Keratinocyte (primary cell): ENCODE results near the gene SCGB1A1. TPM values are rescaled to one million over a fixed set of nuclear protein-coding genes. Genes with fewer than 3 reads are reported as not detected.

Experiments
- DNase-seq: peaks from one replicate; pipeline ENCODE4 v3.0.0-alpha.2; 2011; ENCODE audit warnings: low read depth, missing footprints, low spot score
- FAIRE-seq: peaks from 2 replicates; lab custom pipeline; 2011; peaks lifted over from hg19 to GRCh38; lab: Jason Lieb, UNC
- H2AFZ ChIP-seq: 2 replicates; pipeline ENCODE4 v1.6.0; 2012; ENCODE audit warnings: low read length, control low read depth, inconsistent platforms; ENCODE audit not compliant: control insufficient read depth
- H3K27ac ChIP-seq: 2 replicates; pipeline ENCODE4 v1.5.1; 2011; ENCODE audit warnings: low read length; ENCODE audit not compliant: control insufficient read depth, insufficient read depth
- H3K27me3 ChIP-seq: 3 replicates; pipeline ENCODE4 v1.6.0; 2011; ENCODE audit warnings: low read length; ENCODE audit not compliant: control insufficient read depth, insufficient read depth; ENCODE audit errors: extremely low read depth
- H3K36me3 ChIP-seq, 2 experiments: 2 replicates in 1 of 2; 3 replicates in 1 of 2; pipeline ENCODE4 v1.5.1; 2011; ENCODE audit warnings: low read length in 2 of 2, mild to moderate bottlenecking in 1 of 2; ENCODE audit not compliant: control insufficient read depth in 2 of 2, insufficient read depth in 2 of 2; ENCODE audit errors: extremely low read depth in 1 of 2
- H3K4me1 ChIP-seq: 3 replicates; pipeline ENCODE4 v1.5.1; 2011; ENCODE audit warnings: low read length; ENCODE audit not compliant: control insufficient read depth, insufficient read depth; ENCODE audit errors: extremely low read depth
- H3K4me2 ChIP-seq: 3 replicates; pipeline ENCODE4 v1.6.0; 2011; ENCODE audit warnings: low read depth, low read length; ENCODE audit not compliant: control insufficient read depth, insufficient read depth; ENCODE audit errors: extremely low read depth
- H3K4me3 ChIP-seq, 3 experiments: fragments of 200-600 bp in 1 of 3; sonication (generic) in 1 of 3; 2 replicates in 2 of 3; 3 replicates in 1 of 3; pipeline ENCODE4 v1.5.1; 2011 to 2016; ENCODE audit warnings: low read length in 3 of 3, mild to moderate bottlenecking in 3 of 3, control low read depth in 2 of 3, inconsistent platforms in 1 of 3, low read depth in 1 of 3, mixed read lengths in 1 of 3, mixed run types in 1 of 3, moderate library complexity in 1 of 3; ENCODE audit not compliant: control insufficient read depth in 2 of 3, insufficient read depth in 2 of 3; ENCODE audit errors: extremely low read depth in 1 of 3
- H3K79me2 ChIP-seq: 2 replicates; pipeline ENCODE4 v1.6.0; 2012; ENCODE audit warnings: low read length; ENCODE audit not compliant: control insufficient read depth, insufficient read depth
- H3K9ac ChIP-seq: 3 replicates; pipeline ENCODE4 v1.6.0; 2011; ENCODE audit warnings: low read length; ENCODE audit not compliant: control insufficient read depth, insufficient read depth; ENCODE audit errors: extremely low read depth
- H3K9me1 ChIP-seq: 3 replicates; pipeline ENCODE4 v1.6.0; 2011; ENCODE audit warnings: low read length; ENCODE audit not compliant: control insufficient read depth, insufficient read depth; ENCODE audit errors: extremely low read depth
- H3K9me3 ChIP-seq: 2 replicates; pipeline ENCODE4 v1.5.1; 2012; ENCODE audit warnings: low read depth, low read length; ENCODE audit not compliant: control insufficient read depth
- H4K20me1 ChIP-seq: 3 replicates; pipeline ENCODE4 v1.6.0; 2011; ENCODE audit warnings: low read length; ENCODE audit not compliant: control insufficient read depth, insufficient read depth; ENCODE audit errors: extremely low read depth
- CTCF ChIP-seq, 3 experiments: IDR thresholded peaks in 1 of 3; conservative IDR thresholded peaks in 1 of 3; optimal IDR thresholded peaks in 1 of 3; 2 replicates in 2 of 3; 3 replicates in 1 of 3; pipeline versions ENCODE3 to v1.5.1; 2011; ENCODE audit warnings: low read length in 3 of 3, mild to moderate bottlenecking in 3 of 3, moderate library complexity in 2 of 3, control low read depth in 1 of 3, inconsistent platforms in 1 of 3; ENCODE audit not compliant: insufficient read depth in 2 of 3; ENCODE audit errors: extremely low read depth in 1 of 3
- EZH2 ChIP-seq: IDR thresholded peaks from one replicate; pipeline ENCODE4 v1.6.1; 2012; ENCODE audit warnings: inconsistent platforms, mild to moderate bottlenecking, low read length, moderate library complexity
- dilution Hi-C: fragments of 300-500 bp; cut with MboI; formaldehyde crosslinking; loops from one replicate; pipeline ENCODE4 v1.7.0; 2020; ENCODE audit warnings: low sequenced_read_pairs; ENCODE audit not compliant: extremely low pct_ligation_motif_present
- polyA plus RNA-seq, 5 experiments: library from polyadenylated mRNA; depleted of rRNA in 3 of 5; stranded (reverse) in 3 of 5; stranded (forward) in 1 of 5; unstranded in 1 of 5; fragments of >200 nt; gene quantifications; 1 replicate in 1 of 5; 2 replicates in 3 of 5; 3 replicates in 1 of 5; pipeline versions ENCODE4 v1.2.1 to v1.2.3, GENCODE V29; 2011 to 2012; ENCODE audit warnings: missing spikeins in 2 of 5, low read depth in 1 of 5, low replicate concordance in 1 of 5

Gene SCGB1A1
- polyA plus RNA-seq, 1 donor (not counting 4 experiments of a cell fraction or from before 2014, with no cell fraction given), result not detected

- Histone ChIP-seq H3K9ac (no peak overlapping the region), H3K27me3 (no peaks in the 10 kb centered on the region), H3K9me1 (no peaks in the 10 kb centered on the region), H2AFZ (no peak overlapping the region), H3K9me3 (no peaks in the 10 kb centered on the region), H3K79me2 (no peaks in the 10 kb centered on the region), H3K4me1 (no peaks in the 10 kb centered on the region), H3K27ac (no peak overlapping the region), H3K4me2 (no peak overlapping the region), H3K36me3 (no peaks in the 10 kb centered on the region), H3K4me3 (no peak overlapping the region), H4K20me1 (no peaks in the 10 kb centered on the region)
- TF ChIP-seq EZH2, result no peak
- TF ChIP-seq CTCF (optimal IDR thresholded peaks at IDR 0.05 in 1 of 3, IDR thresholded peaks at IDR 0.05 in 1 of 3, conservative IDR thresholded peaks at IDR 0.05 in 1 of 3; ENCODE audit: extremely low read depth in 1 of 3, insufficient read depth in 2 of 3, low read length in 3 of 3), result no peak
- no peak for FAIRE-seq
- dilution Hi-C loops, result no loop called here
- no peak for DNase-seq
Observed at GRCh38 chr11:62456630-62457029, 37.8 kb downstream of the SCGB1A1 start.

- H3K27me3 ChIP-seq, result no peaks in the 10 kb centered on the region
- no peaks in the 10 kb centered on the region for H4K20me1 ChIP-seq
- H3K4me2 ChIP-seq, result no peak overlapping the region
- no peak overlapping the region for H3K4me3 ChIP-seq
- no peaks in the 10 kb centered on the region for H3K9me3 ChIP-seq
- no peaks in the 10 kb centered on the region for H3K4me1 ChIP-seq
- no peak overlapping the region for H3K27ac ChIP-seq
- dilution Hi-C loops, result no loop called here
- DNase-seq, result no peak
- no peaks in the 10 kb centered on the region for H3K79me2 ChIP-seq
- no peak overlapping the region for H3K9ac ChIP-seq
- no peak for TF ChIP-seq CTCF (optimal IDR thresholded peaks at IDR 0.05 in 1 of 3, IDR thresholded peaks at IDR 0.05 in 1 of 3, conservative IDR thresholded peaks at IDR 0.05 in 1 of 3; ENCODE audit: extremely low read depth in 1 of 3, insufficient read depth in 2 of 3, low read length in 3 of 3)
- no peak for TF ChIP-seq EZH2
- H3K36me3 ChIP-seq, result no peaks in the 10 kb centered on the region
- no peak for FAIRE-seq
- no peaks in the 10 kb centered on the region for H3K9me1 ChIP-seq
- H2AFZ ChIP-seq, result no peak overlapping the region
Observed at GRCh38 chr11:62457478-62457877, 38.6 kb downstream of the SCGB1A1 start.
